ENCODE data around the gene SLC27A1. TPM values are rescaled to one million over a fixed set of nuclear protein-coding genes. Genes with fewer than 3 reads are reported as not detected.
A peak's percentile ranks its signal among the peaks of the same experiment; 100 is the strongest.

The SLC27A1 gene
- total and polyA plus RNA-seq, 9 of the 15 experiments (the other 6 are each of a cell fraction or from before 2014, with no cell fraction given) = 0.06 to 3.0 (median 1.1) TPM

GRCh38 chr19:17469481-17470067 is 750 bp upstream of the SLC27A1 start (continued):
- TF ChIP-seq RBM22 (IDR thresholded peaks at IDR 0.05; ENCODE audit: low read depth, low read length, poor library complexity, severe bottlenecking) = peak; percentile 42
- TF ChIP-seq GABPB1 (CRISPR knock-in tag; IDR thresholded peaks at IDR 0.05) = 0 out of 2 replicates have a peak, but pooled peaks have one; percentile 18
- TF ChIP-seq ZNF76 (CRISPR knock-in tag; IDR thresholded peaks at IDR 0.05; ENCODE audit: borderline replicate concordance) = no peak
- 0 out of 2 replicates have a peak, but pooled peaks have one; percentile 26 for TF ChIP-seq ZNF830 (CRISPR knock-in tag; IDR thresholded peaks at IDR 0.05)
- TF ChIP-seq HNRNPLL (IDR thresholded peaks at IDR 0.05; ENCODE audit: low read depth, low read length, poor library complexity, severe bottlenecking) = no peak
- no peak for TF ChIP-seq MLLT1 (IDR thresholded peaks at IDR 0.05)
- no peak for TF ChIP-seq ZNF384 (IDR thresholded peaks at IDR 0.05; ENCODE audit: low read depth, low read length)
- peak; percentile 57; the same call in 1 of the 2 replicates for TF ChIP-seq RB1 (IDR thresholded peaks at IDR 0.05; ENCODE audit: low read depth)
- TF ChIP-seq KLF1 (tag; IDR thresholded peaks at IDR 0.05) = peak; percentile 80
- no peak for TF ChIP-seq ZNF253 (CRISPR knock-in tag; conservative IDR thresholded peaks at IDR 0.05)
- TF ChIP-seq USF1 (CRISPR knock-in tag; IDR thresholded peaks at IDR 0.05) = peak; percentile 87
- 0 out of 2 replicates have a peak, but pooled peaks have one; percentile 31 for TF ChIP-seq POLR2A (conservative IDR thresholded peaks at IDR 0.05)
- TF ChIP-seq ILK (tag; IDR thresholded peaks at IDR 0.05; ENCODE audit: borderline replicate concordance, low read depth) = no peak
- TF ChIP-seq, protein P1, sequence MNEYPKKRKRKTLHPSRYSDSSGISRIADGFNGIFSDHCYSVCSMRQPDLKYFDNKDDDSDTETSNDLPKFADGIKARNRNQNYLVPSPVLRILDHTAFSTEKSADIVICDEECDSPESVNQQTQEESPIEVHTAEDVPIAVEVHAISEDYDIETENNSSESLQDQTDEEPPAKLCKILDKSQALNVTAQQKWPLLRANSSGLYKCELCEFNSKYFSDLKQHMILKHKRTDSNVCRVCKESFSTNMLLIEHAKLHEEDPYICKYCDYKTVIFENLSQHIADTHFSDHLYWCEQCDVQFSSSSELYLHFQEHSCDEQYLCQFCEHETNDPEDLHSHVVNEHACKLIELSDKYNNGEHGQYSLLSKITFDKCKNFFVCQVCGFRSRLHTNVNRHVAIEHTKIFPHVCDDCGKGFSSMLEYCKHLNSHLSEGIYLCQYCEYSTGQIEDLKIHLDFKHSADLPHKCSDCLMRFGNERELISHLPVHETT (CRISPR knock-in tag; conservative IDR thresholded peaks at IDR 0.05 in 1 of 2, IDR thresholded peaks at IDR 0.05 in 1 of 2) = 0 out of 4 replicates have a peak, but pooled peaks of 1 of the 2 experiments have one; percentile 38
- TF ChIP-seq PHB2 (IDR thresholded peaks at IDR 0.05; ENCODE audit: low read depth) = no peak
- TF ChIP-seq CHD2 (IDR thresholded peaks at IDR 0.05; ENCODE audit: low read depth, low read length) = peak; percentile 53
- no peak for TF ChIP-seq ZNF778 (CRISPR knock-in tag; IDR thresholded peaks at IDR 0.05)
- 0 out of 2 replicates have a peak, but pooled peaks have one; percentile 24 for TF ChIP-seq TRIM25 (IDR thresholded peaks at IDR 0.05; ENCODE audit: borderline replicate concordance)
- no peak for TF ChIP-seq ZBTB17 (CRISPR knock-in tag; IDR thresholded peaks at IDR 0.05)
- TF ChIP-seq PURB (CRISPR knock-in tag; IDR thresholded peaks at IDR 0.05; ENCODE audit: low read depth) = no peak
- TF ChIP-seq, protein P2, sequence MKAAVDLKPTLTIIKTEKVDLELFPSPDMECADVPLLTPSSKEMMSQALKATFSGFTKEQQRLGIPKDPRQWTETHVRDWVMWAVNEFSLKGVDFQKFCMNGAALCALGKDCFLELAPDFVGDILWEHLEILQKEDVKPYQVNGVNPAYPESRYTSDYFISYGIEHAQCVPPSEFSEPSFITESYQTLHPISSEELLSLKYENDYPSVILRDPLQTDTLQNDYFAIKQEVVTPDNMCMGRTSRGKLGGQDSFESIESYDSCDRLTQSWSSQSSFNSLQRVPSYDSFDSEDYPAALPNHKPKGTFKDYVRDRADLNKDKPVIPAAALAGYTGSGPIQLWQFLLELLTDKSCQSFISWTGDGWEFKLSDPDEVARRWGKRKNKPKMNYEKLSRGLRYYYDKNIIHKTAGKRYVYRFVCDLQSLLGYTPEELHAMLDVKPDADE (conservative IDR thresholded peaks at IDR 0.05; ENCODE audit: control insufficient read depth, low read depth, low read length) = no peak
- TF ChIP-seq ZFPM2 (CRISPR knock-in tag; IDR thresholded peaks at IDR 0.05) = no peak
